Measurements from ENCODE around the gene PHF5A.

GRCh38 chr22:41482319-41482935 is 13.9 kb upstream of the PHF5A start:
- TF ChIP-seq CTCF (IDR thresholded peaks at IDR 0.05) (no peak), EZH2 (IDR thresholded peaks at IDR 0.05; ENCODE audit: borderline replicate concordance, insufficient read depth, low read depth, low read length, poor library complexity, severe bottlenecking) (no peak)
